Putamen (tissue), 1 donor: ENCODE measurements around the gene NUP62.

Experiments used
- DNase-seq: peaks from one replicate; pipeline ENCODE4 v3.0.0-alpha.2; 2016; ENCODE audit warnings: low spot score

NUP62 gene

DNA sequence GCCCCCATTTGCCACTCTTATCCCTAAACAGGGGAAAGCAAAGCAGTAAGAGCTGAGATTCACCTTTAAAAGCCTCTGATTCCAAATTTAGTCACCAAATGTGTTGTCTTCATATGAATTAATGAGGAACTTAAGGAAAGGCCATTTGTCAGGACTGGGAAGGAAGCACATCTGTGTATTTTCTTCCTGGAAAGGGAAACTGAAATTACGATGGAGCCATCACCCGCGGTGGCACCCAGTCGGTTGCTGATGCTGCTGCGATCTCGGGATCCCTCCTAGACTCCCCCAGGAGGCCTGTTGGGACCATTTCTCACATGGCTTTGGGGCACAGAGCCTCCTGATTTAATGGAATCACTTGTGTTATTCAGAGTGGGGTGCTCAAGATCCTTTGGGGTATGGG is 25.2 kb downstream of the NUP62 start:
- no peak for DNase-seq

DNA sequence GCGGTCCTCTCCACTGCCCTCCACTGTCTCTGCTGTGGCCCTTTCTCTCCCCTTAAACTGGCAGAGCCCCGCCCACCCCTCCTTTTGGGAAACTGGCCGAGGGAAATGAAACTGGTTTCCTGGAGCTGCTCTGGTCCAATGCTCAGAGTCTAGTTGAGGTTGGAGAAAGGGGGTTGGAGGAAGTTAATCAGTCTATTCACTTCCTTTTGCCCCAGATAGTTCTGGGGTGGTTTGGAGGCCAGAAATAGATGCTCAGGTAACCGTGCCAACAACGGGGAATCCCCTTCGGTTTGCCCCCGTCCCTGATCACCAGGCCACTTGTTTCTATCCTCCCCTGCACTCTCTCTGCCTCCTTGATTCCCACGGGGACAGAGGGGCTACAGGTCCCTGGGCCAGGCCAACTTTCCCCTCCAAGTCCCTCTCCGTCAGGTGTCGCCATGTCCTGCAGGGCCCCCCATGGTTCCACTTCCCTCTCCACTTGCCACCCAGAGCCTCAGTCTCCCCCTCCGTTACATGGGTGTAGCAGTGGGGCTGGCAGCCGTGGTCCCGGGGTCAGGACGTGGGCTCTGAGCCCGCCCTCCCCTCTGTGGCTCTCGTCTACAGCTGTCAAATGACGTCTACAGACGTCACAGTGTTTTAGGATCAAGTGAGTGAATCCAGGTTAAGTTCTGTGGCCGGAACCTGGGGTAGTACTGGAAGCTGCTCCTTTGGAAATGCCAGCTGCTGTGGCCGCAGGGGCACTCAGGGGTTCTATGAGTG is 32.3 kb downstream of the NUP62 start, which contains the start of gene IL4I1:
Gene IL4I1 (minus strand): TSS at position 25 of the 759 bp plus-strand sequence. CDS start 727 bp downstream, outside the sequence.
- no peak for DNase-seq

DNA sequence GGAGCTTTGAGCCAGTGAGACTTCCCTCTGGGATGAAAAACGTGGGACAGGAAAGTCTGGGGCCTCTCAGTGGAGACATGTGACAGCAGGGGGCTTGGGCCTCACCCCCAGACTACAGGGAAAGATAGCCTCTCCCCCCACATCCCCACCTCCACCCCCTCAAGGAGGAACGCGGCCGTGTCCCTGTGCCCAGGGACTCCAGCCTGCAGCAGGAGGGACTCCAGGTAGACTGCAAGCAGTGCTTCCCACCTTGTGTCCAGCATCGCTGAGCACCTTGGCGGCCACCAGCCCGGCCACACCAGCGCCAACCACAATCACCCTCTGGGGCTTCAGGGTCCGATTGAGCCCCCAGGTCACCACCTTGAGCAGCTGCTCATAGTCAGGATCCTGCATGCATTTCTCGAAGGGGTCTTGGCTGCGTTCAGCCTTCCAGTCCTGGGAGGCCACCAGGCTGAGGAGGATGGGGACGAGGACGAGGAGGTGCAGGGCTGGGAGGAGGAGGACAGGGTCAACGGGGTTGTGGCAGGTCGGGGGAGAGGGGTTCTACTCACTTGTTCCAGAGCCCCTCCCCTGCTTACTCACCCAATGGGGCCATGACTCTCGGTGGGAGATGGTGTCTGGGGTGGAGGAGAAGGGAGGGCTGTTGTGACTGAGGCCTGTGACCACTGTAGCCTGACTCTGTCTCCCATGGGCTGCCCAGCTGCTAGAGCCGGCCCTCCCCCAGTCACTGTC is 33.6 kb downstream of the NUP62 start:
- DNase-seq, result no peak

- DNase-seq, result no peak
Measured at GRCh38 chr19:49894879-49895565, 34.3 kb downstream of the NUP62 start.

GRCh38 chr19:49894011-49894664 is 35.2 kb downstream of the NUP62 start:
- DNase-seq, result no peak

- no peak for DNase-seq
Measured at GRCh38 chr19:49892716-49893115, 36.6 kb downstream of the NUP62 start.

GRCh38 chr19:49891393-49891792 is 37.9 kb downstream of the NUP62 start:
- no peak for DNase-seq

GRCh38 chr19:49890349-49891311 is 38.7 kb downstream of the NUP62 start:
- DNase-seq, result no peak

GRCh38 chr19:49889687-49890348 is 39.5 kb downstream of the NUP62 start:
- no peak for DNase-seq

- DNase-seq, result no peak
Measured at GRCh38 chr19:49889038-49889686, 40.1 kb downstream of the NUP62 start.

- DNase-seq, result no peak
Measured at GRCh38 chr19:49888510-49888824, 40.8 kb downstream of the NUP62 start.

DNA sequence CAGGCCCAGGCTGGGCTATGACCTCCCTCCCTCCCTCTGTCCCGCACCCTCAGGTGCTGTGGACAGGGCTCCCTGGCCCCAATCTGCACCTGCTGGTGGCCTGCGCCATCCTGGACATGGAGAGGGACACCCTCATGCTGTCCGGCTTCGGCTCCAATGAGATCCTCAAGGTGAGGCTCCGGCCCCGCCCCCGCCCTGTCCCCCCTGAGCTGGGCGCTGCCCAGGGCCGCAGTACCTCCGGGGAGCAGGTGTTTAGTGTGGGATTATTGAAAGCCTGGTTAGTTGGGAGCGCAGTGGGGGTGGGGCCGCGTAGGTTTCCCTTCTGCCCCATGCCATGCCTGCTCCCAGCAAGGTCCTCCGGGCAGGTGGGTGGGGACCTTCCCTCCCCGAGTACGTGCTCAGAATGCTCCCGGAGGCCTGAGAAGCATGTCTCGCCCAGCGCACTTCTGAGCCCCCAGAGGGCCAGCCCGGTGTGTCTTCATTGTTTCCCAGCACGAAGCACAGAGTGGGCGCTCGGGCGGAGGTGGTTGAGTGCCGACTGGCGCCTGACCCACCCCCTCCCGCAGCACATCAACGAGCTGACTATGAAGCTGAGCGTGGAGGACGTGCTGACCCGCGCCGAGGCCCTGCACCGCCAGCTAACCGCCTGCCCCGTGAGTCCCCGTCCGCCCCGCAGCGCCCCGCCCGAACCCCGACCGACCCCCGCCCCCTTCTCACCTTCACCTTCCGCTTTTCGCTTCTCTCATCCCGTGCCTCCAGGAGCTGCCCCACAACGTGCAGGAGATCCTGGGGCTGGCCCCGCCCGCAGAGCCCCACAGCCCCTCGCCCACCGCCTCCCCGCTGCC is 41.4 kb downstream of the NUP62 start:
- no peak for DNase-seq

- DNase-seq, result no peak
Measured at GRCh38 chr19:49887037-49887664, 42.2 kb downstream of the NUP62 start.

DNA sequence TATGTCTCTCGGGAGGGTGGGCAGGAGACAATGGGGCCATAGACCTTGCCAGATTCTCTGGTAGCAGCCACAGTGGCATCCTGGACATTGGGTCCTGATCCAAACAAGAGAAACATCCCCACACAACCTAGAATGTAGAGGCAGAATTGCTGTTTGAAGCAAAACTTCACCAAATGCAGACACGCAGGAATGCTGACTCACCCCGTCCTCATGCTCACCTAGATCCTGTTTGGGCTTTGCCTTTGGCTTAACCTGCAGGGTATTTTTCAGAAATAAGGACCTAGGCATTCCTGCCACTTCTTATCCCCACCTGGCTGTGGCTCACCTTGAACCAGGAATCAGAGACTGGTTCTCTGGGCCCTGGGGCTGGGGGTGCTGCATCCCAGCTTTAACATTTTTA is 44.5 kb downstream of the NUP62 start:
- no peak for DNase-seq

GRCh38 chr19:49884109-49884508 is 45.2 kb downstream of the NUP62 start:
- no peak for DNase-seq

DNA sequence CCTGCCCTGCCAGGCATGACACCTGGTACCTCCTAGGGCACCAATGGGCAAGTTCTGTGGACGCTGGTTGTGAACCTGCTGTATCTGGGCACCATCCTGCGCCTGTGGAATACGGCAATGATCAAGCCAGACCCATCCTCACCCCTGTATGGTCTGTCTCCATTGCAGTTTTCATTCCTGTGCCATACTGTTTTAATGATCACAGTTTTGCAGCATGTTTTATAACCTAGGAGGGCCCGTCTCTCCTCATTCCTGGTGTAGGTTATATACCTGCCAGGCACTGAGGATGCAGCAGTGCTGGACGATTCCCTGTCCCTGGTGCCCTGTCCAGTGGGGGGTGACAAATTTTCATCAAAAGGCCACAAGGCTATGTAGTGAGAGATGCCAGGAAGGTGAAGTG is 46.2 kb downstream of the NUP62 start:
- no peak for DNase-seq

DNA sequence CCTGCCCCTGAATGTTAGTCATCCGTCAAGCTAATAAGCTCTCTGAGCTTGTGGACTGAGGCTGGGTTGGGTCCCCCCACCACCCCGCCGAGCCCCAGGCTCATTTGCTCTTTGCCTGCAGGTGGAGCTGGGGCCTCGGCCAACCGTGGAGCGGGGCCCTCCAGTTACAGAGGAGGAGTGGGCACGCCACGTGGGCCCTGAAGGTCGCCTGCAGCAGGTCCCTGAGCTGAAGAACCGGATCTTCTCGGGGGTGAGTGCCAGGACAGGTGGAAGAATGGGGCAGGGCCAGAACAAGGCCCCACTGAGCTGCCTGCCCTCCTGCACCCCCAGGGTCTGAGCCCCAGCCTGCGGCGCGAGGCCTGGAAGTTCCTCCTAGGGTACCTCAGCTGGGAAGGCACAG is 46.7 kb downstream of the NUP62 start:
- DNase-seq, result no peak

- no peak for DNase-seq
Measured at GRCh38 chr19:49881672-49882394, 47.5 kb downstream of the NUP62 start.
